ENCODE data around the gene CLCNKA. TPM values are rescaled to one million over a fixed set of nuclear protein-coding genes. Genes with fewer than 3 reads are reported as not detected.
A peak's percentile ranks its signal among the peaks of the same experiment; 100 is the strongest.

Gene CLCNKA
- total RNA-seq, 1 experiment from 2014 or later = not detected

- no peaks in the 10 kb centered on the region for H3K36me3 ChIP-seq (ENCODE audit: low read depth, low read length)
- H3K4me2 ChIP-seq (ENCODE audit: low read length) = no peak overlapping the region
- no peaks in the 10 kb centered on the region for H3K9me3 ChIP-seq (ENCODE audit: low read length)
- H3K9me2 ChIP-seq (replicated peaks; ENCODE audit: low read length) = no peaks in the 10 kb centered on the region
- DNase-seq = no peak
- no peak overlapping the region for H3K9ac ChIP-seq (ENCODE audit: low read length)
- peaks cover 2% of the 10 kb centered on the region for H3F3A ChIP-seq (ENCODE audit: low read length, unreplicated experiment)
- no peaks in the 10 kb centered on the region for H4K20me1 ChIP-seq (ENCODE audit: low read length)
- ChIA-PET POLR2A (ENCODE audit: unreplicated experiment) (no interaction called here), CTCF (interaction anchor here (0.8 kb wide), 1 partner anchor 37 kb away, joined by 3 read pairs; no protein-coding TSS in a partner anchor)
- TF ChIP-seq EZH2 (IDR thresholded peaks at IDR 0.05; ENCODE audit: low read length, unreplicated experiment) (no peak), EZH2phosphoT487 (IDR thresholded peaks at IDR 0.05; ENCODE audit: borderline replicate concordance, low read length) (no peak)
- TF ChIP-seq, protein P1, sequence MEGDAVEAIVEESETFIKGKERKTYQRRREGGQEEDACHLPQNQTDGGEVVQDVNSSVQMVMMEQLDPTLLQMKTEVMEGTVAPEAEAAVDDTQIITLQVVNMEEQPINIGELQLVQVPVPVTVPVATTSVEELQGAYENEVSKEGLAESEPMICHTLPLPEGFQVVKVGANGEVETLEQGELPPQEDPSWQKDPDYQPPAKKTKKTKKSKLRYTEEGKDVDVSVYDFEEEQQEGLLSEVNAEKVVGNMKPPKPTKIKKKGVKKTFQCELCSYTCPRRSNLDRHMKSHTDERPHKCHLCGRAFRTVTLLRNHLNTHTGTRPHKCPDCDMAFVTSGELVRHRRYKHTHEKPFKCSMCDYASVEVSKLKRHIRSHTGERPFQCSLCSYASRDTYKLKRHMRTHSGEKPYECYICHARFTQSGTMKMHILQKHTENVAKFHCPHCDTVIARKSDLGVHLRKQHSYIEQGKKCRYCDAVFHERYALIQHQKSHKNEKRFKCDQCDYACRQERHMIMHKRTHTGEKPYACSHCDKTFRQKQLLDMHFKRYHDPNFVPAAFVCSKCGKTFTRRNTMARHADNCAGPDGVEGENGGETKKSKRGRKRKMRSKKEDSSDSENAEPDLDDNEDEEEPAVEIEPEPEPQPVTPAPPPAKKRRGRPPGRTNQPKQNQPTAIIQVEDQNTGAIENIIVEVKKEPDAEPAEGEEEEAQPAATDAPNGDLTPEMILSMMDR (conservative IDR thresholded peaks at IDR 0.05; ENCODE audit: low read depth, low read length) = no peak
- intact Hi-C loops (cut with micrococcal nuclease) = no loop called here
- BruUV-seq (replicated peaks) = no TSS peak
- no peak overlapping the region for H2AFZ ChIP-seq (ENCODE audit: low read length)
- H3K79me2 ChIP-seq (ENCODE audit: low read length) = peaks cover 4% of the 10 kb centered on the region; the same call in 1 of the 2 replicates
- H3K27ac ChIP-seq (ENCODE audit: low read length) = no peak overlapping the region
- no peak for ATAC-seq
- no peak overlapping the region for H3K4me3 ChIP-seq (ENCODE audit: low read length)
- no peaks in the 10 kb centered on the region for H3K27me3 ChIP-seq (ENCODE audit: low read length)
- peaks cover 29% of the 10 kb centered on the region for H3K4me1 ChIP-seq (ENCODE audit: insufficient read depth, low read length)
Measured at GRCh38 chr1:16080422-16081150, 58.8 kb downstream of the CLCNKA start.

GRCh38 chr1:16081636-16082035 lies 59.8 kb downstream of the CLCNKA start:
- H3K36me3 ChIP-seq (ENCODE audit: low read depth, low read length) = no peaks in the 10 kb centered on the region
- peaks cover 4% of the 10 kb centered on the region; the same call in 1 of the 2 replicates for H3K79me2 ChIP-seq (ENCODE audit: low read length)
- intact Hi-C loops (cut with micrococcal nuclease) = loop anchor here (1.0 kb wide), 1 partner anchor 40 kb away; no protein-coding TSS in a partner anchor
- H4K20me1 ChIP-seq (ENCODE audit: low read length) = no peaks in the 10 kb centered on the region
- H3K27me3 ChIP-seq (ENCODE audit: low read length) = no peaks in the 10 kb centered on the region
- H3K9me2 ChIP-seq (replicated peaks; ENCODE audit: low read length) = no peaks in the 10 kb centered on the region
- DNase-seq (no peak), ATAC-seq (no peak)
- no peaks in the 10 kb centered on the region for H3K9me3 ChIP-seq (ENCODE audit: low read length)
- BruUV-seq (replicated peaks) = no TSS peak
- H3K4me2 ChIP-seq (ENCODE audit: low read length) = no peak overlapping the region
- ChIA-PET POLR2A (ENCODE audit: unreplicated experiment) (no interaction called here), CTCF (interaction anchor here (1.0 to 1.3 kb wide), 2 partner anchors 40 to 107 kb away, joined by 3 to 11 read pairs; no protein-coding TSS in a partner anchor)
- peaks cover 19% of the 10 kb centered on the region for H3K4me1 ChIP-seq (ENCODE audit: insufficient read depth, low read length)
- H3K9ac ChIP-seq (ENCODE audit: low read length) = no peak overlapping the region
- H3K27ac ChIP-seq (ENCODE audit: low read length) = no peak overlapping the region
- H2AFZ ChIP-seq (ENCODE audit: low read length) = peak overlapping the region; percentile 37; the same call in 1 of the 2 replicates
- no peak overlapping the region for H3K4me3 ChIP-seq (ENCODE audit: low read length)
- TF ChIP-seq EZH2phosphoT487 (IDR thresholded peaks at IDR 0.05; ENCODE audit: borderline replicate concordance, low read length) (no peak), EZH2 (IDR thresholded peaks at IDR 0.05; ENCODE audit: low read length, unreplicated experiment) (no peak)
- TF ChIP-seq, protein P1 (conservative IDR thresholded peaks at IDR 0.05; ENCODE audit: low read depth, low read length) = no peak
- no peaks in the 10 kb centered on the region for H3F3A ChIP-seq (ENCODE audit: low read length, unreplicated experiment)

All from PC-3 (cell line).